Left colon (tissue), 2 donors: ENCODE measurements around the gene SECISBP2. TPM values are rescaled to one million over a fixed set of nuclear protein-coding genes. Genes with fewer than 3 reads are reported as not detected.

Source experiments
- ATAC-seq: fragments of 200-7000 bp; cut with Tn5 transposase; one replicate; pipeline ENCODE4 v1.9.1; 2020; ENCODE audit warnings: mild to moderate bottlenecking, moderate library complexity
- DNase-seq, 2 donors: peaks; one replicate each; pipeline ENCODE4 v3.0.0-alpha.2; 2020
- intact Hi-C, 2 donors: fragments of 100-400 bp; cut with DNase I in 1 of 2; cut with micrococcal nuclease in 1 of 2; formaldehyde crosslinking; loops; one replicate each; pipeline versions ENCODE4 v1.11.2 to v1.14.0; 2022; cut with DNase I, micrococcal nuclease
- total RNA-seq, 2 donors: library from RNA; stranded (reverse); fragmentation: NEBNext Ultra II Directional; extraction: Animal tissue kit (Norgen Biotek cat#: 25700); gene quantifications; one replicate each; pipeline ENCODE4 v1.2.1, GENCODE V29; 2021
- donor health status: DM: no; HTN: no; CAD: no.
- donor health status: DM: yes; HTN: yes; CAD: no.

SECISBP2 gene
- total RNA-seq, 2 donors from 2014 or later: 49.4 to 54.3 TPM

DNA sequence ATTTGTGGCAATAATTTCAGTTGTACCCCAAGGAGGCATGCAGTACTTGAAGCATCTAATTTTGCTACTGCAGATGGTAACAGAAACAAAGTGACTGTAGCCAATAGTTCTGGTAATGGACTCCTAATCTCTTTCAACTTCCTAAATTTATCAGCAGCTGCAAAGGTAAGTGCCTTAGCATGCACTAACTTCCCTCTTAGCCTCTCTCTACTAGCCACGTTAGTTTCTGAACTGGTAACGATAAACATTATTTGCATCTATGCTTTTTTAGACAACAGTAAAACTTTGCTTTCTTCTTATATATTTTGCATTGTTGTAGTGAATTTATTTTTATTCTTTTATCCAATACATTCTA is 13.5 kb upstream of the SECISBP2 start:
- intact Hi-C loops: no loop called here
- ATAC-seq (no peak), DNase-seq (no peak)

DNA sequence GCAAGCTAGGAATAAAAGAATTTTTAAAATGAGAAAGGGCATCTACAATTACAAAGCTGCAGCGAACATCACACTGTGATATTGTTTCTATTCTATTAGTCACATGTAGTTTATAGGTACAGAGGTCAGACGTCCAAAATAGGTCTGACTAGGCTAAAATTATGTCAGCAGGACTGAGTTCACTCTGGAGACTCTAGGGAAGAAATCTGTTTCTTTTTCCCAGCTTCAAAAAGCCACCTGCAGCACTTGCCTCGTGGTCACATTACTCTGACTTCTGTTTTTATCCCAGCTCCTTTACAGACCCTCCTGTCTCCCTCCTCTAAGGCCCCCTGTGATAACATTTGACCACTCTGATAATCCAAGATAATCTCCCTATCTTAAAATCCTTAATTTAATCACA is 12.4 kb upstream of the SECISBP2 start:
- ATAC-seq: no peak
- DNase-seq: no peak
- intact Hi-C loops: no loop called here

- ATAC-seq (no peak), DNase-seq (no peak)
- intact Hi-C loops: no loop called here
Measured at GRCh38 chr9:89309166-89309565, 9.1 kb upstream of the SECISBP2 start.

GRCh38 chr9:89309608-89310474 is 8.5 kb upstream of the SECISBP2 start:
- intact Hi-C loops: no loop called here
- peak; percentile 49 for DNase-seq
- peak; percentile 16 for ATAC-seq

DNA sequence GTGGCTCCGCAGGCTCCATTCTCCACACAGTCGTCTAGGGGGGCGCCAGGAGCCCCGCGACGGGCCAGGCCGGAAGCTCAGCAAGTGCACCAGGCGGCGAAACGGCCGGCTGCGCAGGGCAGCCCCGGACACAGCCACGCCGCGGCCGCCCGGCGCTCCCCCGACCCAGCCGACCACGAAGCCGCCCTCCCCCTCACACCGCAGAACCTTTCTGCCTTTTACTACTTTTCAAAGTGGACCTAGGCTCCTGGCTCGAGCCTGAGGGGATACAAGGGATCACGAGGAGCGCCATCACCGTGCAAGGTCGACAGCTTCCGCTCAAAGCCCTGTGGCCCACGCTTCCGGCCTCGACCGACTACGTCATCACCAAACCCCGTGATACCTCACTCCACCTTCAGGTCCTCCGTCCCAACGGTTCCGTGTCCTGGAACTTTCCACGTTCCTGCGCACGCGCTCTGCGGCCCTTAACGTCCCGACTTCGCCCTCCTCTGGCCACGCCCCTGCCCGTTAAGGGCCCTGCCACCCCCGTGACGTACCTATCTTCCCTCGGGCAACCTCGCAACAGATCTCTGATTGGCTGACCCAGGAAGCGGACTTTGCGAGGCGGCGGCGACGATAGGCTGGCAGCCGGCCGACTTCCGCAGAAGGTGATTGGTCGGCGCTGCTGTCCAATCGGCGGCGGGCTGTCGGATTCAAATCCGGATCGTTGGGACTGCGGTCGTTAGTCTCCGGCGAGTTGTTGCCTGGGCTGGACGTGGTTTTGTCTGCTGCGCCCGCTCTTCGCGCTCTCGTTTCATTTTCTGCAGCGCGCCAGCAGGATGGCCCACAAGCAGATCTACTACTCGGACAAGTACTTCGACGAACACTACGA is 7.6 kb upstream of the SECISBP2 start, which contains the start of gene CKS2:
TSS of gene CKS2 (plus strand) at position 721 of the 871 bp plus-strand sequence. CDS start at position 819, 98 bp downstream.
- intact Hi-C loops: no loop called here
- ATAC-seq (peak; percentile 87), DNase-seq (peak; percentile 100)

GRCh38 chr9:89311346-89312221 is 6.7 kb upstream of the SECISBP2 start:
- ATAC-seq (peak; percentile 6), DNase-seq (peak in 1 of 2 donors; percentile 49)
- intact Hi-C loops: no loop called here

DNA sequence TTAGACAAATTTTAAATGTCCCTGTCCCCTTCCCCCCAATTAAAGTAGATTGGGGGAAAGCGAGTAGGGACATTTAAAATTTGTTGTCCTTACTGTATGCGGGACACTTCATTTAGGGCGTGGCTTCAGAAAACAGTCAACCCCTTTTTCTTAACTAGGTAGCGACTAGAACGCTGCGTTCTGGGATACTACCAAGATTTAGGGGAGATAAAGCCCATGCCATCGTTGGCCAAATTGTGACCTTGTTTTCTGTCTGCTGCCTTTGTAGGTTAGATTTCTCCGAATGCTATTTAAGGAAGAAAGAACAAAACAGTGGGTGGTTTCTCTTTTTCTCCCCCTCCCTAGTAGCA is 6.1 kb upstream of the SECISBP2 start:
- DNase-seq (peak in 1 of 2 donors; percentile 19), ATAC-seq (no peak)
- intact Hi-C loops: no loop called here

DNA sequence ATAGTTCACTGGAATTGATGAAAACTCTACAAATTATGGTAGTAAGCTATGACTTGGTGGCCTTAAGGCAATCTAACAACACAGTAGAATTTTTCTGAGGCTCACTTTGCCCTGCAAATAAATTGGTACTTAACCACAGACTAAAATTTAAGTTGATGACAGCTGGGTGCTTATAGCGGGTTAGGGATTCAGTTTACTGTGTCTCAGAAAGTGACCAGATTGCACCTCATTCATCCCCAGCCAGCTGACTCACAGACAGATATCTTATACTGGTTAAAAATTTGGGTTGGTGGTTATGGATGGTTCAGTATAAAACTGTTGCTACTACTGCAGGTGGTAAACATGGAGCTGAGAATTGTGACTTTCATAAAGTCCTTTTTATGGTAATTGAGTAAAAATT is 4.5 kb upstream of the SECISBP2 start:
- ATAC-seq (no peak), DNase-seq (no peak)
- intact Hi-C loops: no loop called here

DNA sequence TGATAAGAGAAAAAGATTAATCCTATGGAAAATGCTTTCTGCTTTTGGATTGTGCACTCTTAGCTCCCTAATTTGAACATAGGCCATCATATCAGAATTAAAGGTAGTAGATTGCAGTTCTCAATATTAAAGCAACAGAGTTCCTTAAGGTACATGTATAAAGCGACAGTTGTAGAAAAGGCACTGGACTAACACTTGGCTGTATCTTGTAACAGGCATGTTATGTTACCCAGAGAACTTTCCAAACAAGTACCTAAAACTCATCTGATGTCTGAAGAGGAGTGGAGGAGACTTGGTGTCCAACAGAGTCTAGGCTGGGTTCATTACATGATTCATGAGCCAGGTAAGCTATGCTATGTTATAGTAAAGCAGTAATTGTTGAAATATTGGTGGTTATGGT is 3.3 kb upstream of the SECISBP2 start:
- DNase-seq (no peak), ATAC-seq (no peak)
- intact Hi-C loops: no loop called here

DNA sequence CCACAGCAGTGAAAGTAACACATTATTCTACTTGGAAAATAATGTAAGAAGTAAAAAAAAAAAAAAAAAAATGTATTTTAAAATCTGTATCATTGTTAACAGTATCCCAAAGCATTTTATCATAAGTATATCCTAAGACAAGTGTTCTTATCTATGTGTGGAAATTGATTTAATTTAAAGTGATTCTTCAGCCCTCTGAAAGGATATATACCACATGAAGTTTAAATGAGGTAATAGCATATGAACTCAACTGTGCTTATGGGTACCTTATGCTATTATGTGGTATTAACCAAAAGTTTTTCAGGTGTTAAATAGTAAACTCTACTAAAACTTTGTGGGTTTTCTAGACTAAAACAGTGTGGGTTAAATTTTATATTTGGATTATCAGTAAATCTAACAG is 2.8 kb upstream of the SECISBP2 start:
- ATAC-seq (no peak), DNase-seq (no peak)
- intact Hi-C loops: no loop called here

DNA sequence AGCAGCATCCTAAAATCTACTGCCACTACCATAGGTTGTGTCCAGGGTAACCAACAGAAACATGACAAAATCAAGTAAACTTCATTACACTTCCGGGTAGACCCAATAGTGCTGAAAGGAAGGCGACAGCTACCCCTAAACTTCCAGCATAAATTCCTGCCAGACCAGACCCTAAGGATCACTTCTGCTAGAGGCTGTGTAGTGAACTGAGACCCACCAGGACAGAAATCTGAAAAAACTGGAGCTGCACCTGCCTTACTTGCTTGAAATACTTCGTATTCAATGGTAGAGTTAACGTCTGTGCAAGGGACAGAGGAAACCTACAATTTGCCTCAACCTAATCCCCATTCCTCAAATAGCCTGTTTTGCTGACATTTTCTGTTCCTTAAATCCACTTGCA is 1.0 kb upstream of the SECISBP2 start:
- ATAC-seq (no peak), DNase-seq (no peak)
- intact Hi-C loops: no loop called here

- ATAC-seq (no peak), DNase-seq (no peak)
- intact Hi-C loops: no loop called here
Measured at GRCh38 chr9:89319015-89319905, 960 bp downstream of the SECISBP2 start.

- ATAC-seq: no peak
- no peak for DNase-seq
- intact Hi-C loops: no loop called here
Measured at GRCh38 chr9:89323390-89323789, 5.1 kb downstream of the SECISBP2 start.

- ATAC-seq (no peak), DNase-seq (no peak)
- intact Hi-C loops: no loop called here
Measured at GRCh38 chr9:89325733-89326132, 7.4 kb downstream of the SECISBP2 start.

GRCh38 chr9:89328064-89328463 is 9.8 kb downstream of the SECISBP2 start:
- no peak for DNase-seq
- intact Hi-C loops: no loop called here
- peak; percentile 43 for ATAC-seq

DNA sequence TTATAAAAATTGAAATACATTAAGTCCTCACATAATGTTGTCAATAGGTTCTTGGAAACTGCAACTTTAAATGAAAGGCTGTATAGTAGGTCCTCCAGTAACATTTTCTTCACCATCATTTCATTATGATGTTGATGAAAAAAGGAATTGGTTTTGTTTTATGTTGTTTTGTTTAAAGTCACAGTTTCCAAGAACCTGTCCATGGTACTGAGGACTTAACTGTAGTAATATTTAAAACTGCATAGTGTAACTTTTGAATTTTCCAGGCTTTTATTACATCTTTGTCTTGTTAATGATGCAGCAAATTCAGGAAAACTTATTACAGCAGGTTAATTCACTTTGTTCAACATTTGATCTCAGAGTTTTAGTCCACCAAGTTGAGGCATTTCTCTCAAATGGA is 11.6 kb downstream of the SECISBP2 start:
- no peak for DNase-seq
- intact Hi-C loops: no loop called here

DNA sequence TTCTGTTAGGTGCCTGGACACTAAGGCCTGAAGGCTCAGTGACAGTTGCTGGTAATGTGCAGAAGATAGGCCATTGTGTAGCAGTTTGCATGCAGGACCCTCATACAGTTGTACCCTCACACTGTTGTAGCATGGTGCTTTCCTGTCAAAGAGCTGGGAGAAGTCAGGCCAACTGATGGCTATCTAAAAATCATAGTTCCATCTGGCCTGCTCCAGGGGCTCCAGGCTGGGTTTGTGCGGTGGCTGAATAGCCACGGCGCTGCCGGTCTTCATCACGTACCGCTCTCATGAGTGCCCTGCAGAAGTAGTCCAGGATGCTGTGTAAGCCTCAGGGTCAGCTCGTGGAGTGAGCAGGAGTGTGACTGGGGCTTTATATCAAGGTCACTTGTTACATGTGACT is 12.2 kb downstream of the SECISBP2 start:
- no peak for ATAC-seq
- intact Hi-C loops: no loop called here
- DNase-seq: no peak

More for the DNA sequence above, 11.6 kb downstream of the SECISBP2 start:
- no peak for ATAC-seq

- ATAC-seq (no peak), DNase-seq (no peak)
- intact Hi-C loops: no loop called here
Measured at GRCh38 chr9:89339807-89340206, 21.5 kb downstream of the SECISBP2 start.
